Measurements from ENCODE around the gene USP13. TPM values are rescaled to one million over a fixed set of nuclear protein-coding genes. Genes with fewer than 3 reads are reported as not detected.
A peak's percentile ranks its signal among the peaks of the same experiment; 100 is the strongest.

Gene USP13
- polyA plus RNA-seq, 1 donor from 2014 or later: 4.5 TPM

DNA sequence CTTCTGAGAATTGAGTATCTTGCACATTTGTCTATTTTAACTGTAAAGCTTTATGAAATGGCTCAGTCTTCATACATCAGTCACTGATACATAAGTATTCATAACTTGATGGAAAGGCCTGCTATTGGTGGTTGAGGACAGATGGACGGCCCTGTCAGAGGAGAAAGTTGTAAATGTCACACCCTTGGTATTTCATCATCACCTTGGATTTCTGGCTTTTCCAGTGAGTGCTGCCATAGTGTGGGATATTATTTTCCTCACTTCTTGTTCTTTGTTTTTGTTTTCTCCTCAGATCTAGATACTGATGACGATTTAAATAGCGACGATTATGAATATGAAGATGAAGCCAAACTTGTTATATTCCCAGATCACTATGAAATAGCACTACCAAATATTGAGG, 47.9 kb downstream of the USP13 start:
- Mint-ChIP-seq H3K4me1 (peaks cover 0 to 7% (median 7%) of the 10 kb centered on the region in 3 donors), H3K36me3 (peaks cover 9% of the 10 kb centered on the region), H3K27me3 (no peaks in the 10 kb centered on the region), H3K27ac (no peak overlapping the region), H3K4me3 (no peak overlapping the region), H3K9me3 (no peaks in the 10 kb centered on the region)

DNA sequence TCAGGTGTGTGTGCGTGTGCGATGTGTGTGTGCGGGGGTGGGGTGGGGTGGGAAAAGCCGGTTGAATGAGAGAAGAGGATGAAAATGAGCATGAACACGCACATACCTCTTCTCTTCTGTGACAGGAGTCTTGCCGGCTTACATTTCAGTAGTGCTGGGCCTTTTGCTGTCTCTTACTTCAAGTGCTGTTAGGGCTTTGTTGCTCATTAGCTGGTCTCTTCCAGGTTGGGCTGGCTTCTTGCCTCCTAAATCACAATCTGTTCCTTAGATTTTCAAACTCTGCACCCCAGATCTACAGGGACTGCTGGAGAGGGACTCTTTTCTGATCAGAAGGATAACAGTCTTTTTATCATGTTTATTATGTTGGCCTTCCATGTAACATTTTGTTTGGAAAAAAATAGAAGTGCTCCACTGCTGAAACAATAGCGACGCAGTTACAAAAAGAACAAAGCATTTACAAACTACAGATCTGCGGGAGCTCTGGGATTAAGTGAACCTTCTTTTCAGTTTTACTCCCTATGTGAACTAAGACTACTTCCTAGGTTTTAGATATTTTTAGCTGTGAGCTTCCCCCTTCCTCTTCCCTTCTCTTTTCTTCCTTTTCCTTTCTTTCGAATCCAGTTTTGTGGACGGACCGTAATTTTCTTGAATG, 48.5 kb downstream of the USP13 start:
- Mint-ChIP-seq H3K27ac (no peak overlapping the region), H3K4me1 (peaks cover 0 to 7% (median 7%) of the 10 kb centered on the region in 3 donors), H3K36me3 (peaks cover 9% of the 10 kb centered on the region), H3K27me3 (no peaks in the 10 kb centered on the region), H3K9me3 (no peaks in the 10 kb centered on the region), H3K4me3 (no peak overlapping the region)

DNA sequence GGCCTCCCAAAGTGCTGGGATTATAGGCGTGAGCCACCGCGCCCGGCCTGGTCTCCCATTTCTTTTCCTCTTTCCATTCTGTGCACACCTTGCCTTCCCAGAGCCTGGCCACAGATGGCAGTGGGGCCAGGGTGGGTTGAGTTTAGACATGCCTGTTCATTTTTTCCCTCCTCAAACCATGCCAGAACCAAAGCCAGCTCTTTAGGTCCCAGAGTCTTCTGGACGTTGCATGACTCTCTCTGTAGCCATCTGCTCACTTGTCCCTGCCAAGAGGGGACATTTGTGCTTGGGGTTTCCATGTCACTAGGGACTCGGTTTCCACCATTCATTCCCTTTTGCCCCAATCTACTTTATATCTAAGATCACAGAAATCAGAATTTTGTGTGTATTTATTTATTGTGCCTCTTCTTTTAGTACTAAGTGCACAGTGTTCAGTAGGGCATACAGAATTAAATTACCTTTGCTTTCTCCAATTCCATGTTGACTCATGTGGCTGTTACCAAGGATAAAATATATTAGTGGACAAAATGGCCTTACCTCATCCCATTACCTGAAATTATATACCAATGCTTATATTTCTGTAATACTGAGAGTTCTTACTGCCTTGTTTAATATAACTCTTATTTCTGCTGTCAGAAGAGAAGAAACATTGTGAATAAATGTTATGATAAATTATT, 49.6 kb downstream of the USP13 start:
- H3K9me3 Mint-ChIP-seq: no peaks in the 10 kb centered on the region
- H3K4me3 Mint-ChIP-seq: no peak overlapping the region
- H3K27ac Mint-ChIP-seq: no peak overlapping the region
- H3K36me3 Mint-ChIP-seq: peaks cover 9% of the 10 kb centered on the region
- peaks cover 0 to 7% (median 7%) of the 10 kb centered on the region in 3 donors for H3K4me1 Mint-ChIP-seq
- H3K27me3 Mint-ChIP-seq: no peaks in the 10 kb centered on the region

DNA sequence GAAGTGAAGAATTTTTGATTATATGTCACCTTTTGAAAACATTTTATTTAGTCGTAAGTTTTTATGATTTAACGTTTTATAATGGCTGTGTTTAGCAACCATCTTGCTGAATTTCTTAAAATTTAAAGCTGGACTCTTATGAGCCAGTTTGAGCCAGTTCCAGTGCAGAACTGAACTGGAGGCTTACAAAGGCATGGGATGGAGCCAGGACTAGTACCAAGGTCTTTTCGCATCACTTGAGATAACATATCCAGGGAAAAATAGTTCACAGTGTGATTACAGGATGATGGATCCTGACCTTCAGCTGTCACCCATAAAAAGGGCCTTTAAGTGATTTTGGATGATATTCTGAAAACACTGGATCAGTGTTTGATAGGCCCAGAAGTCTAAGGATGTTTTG, 51.0 kb downstream of the USP13 start:
- Mint-ChIP-seq H3K4me1 (peaks cover 0 to 1% (median 0%) of the 10 kb centered on the region in 3 donors), H3K9me3 (no peaks in the 10 kb centered on the region), H3K36me3 (peaks cover 13% of the 10 kb centered on the region), H3K27ac (no peak overlapping the region), H3K27me3 (no peaks in the 10 kb centered on the region), H3K4me3 (no peak overlapping the region)

DNA sequence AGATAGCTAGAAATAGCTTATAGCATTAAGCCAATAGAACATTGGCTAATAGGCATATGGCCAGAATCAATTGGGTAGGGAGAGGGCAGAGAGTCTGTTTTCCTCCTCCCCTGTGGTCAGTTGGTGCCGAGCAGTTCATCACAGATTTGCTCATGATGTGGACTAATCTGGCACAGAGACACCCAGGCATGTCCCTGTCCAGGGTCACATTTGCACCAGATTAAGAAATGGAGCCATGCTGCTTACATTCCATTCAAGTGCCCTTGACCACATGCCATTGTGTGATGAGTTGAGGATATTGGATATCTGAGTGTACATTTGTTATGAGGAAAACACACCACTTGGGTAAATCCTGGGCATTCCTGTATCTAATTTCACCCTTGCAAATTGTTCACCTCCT, 53.4 kb downstream of the USP13 start:
- no peak overlapping the region for H3K27ac Mint-ChIP-seq
- H3K9me3 Mint-ChIP-seq: no peaks in the 10 kb centered on the region
- H3K4me1 Mint-ChIP-seq: peaks cover 0 to 4% (median 0%) of the 10 kb centered on the region in 3 donors
- H3K36me3 Mint-ChIP-seq: peaks cover 19% of the 10 kb centered on the region
- H3K4me3 Mint-ChIP-seq: no peak overlapping the region
- no peaks in the 10 kb centered on the region for H3K27me3 Mint-ChIP-seq

DNA sequence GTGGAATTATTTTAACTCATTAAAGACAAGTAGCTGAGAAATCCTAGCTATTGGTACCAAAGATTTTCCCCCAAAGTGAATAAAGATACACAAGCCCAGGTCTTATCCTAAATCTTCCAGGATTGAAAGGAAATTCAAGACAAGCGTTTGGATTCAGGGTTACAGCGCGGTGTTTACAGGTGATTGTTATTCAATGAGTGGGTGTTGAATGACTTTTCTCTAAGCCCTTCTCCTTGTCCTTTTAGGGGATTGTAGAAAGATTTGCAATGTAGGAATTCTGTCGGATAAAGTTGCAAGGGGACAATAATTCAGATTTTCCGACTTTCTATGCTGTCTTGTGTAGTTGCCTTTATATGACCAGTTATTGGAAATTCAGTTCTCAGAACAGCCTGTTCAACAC, 57.2 kb downstream of the USP13 start:
- H3K27me3 Mint-ChIP-seq: no peaks in the 10 kb centered on the region
- peaks cover 15% of the 10 kb centered on the region for H3K36me3 Mint-ChIP-seq
- H3K4me1 Mint-ChIP-seq: peaks cover 0 to 3% (median 0%) of the 10 kb centered on the region in 3 donors
- no peaks in the 10 kb centered on the region for H3K9me3 Mint-ChIP-seq
- no peak overlapping the region for H3K27ac Mint-ChIP-seq
- H3K4me3 Mint-ChIP-seq: no peak overlapping the region

DNA sequence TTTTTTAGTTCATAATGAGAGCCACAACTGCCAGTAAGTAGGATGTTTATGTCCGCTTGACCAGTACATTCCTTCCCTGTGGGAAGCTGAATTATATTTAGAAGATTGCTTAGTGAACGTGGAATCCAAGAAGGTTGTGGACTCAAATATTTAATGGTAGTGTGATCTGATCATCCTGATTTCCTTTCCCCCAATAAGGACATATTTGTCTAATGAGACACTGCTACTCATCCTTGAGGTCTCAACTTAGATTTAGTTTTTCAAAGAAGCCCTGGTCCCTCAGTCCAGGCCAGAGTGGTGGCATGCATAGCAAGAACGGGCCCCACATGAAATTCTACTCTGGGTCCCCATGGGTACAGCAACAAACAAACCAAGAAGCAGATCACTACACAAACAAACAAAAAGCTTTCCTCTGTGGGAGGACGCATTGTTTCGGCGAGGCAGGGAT, 60.8 kb downstream of the USP13 start:
- Mint-ChIP-seq H3K27ac (no peak overlapping the region), H3K27me3 (no peaks in the 10 kb centered on the region), H3K4me3 (no peak overlapping the region), H3K9me3 (no peaks in the 10 kb centered on the region), H3K36me3 (peaks cover 13% of the 10 kb centered on the region), H3K4me1 (peaks cover 0 to 3% (median 0%) of the 10 kb centered on the region in 3 donors)

DNA sequence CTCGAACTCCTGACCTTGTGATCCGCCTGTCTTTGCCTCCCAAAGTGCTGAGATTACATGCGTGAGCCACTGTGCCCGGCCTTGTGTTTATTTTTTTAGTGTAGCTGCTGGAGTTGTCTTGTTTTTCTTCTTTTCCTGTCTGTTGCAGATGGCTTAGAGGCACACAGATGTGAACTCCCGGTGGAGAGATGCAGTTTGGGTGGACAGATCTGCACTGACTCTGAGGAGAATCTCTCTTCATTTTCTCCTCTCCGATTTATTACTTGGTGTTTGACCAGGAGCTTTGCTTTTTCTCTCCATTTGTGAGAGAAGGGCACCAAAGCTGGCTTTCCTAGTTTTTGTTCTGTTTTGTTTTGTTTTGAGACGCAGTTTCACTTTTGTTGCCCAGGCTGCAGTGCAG, 62.7 kb downstream of the USP13 start:
- H3K27me3 Mint-ChIP-seq: no peaks in the 10 kb centered on the region
- H3K36me3 Mint-ChIP-seq: peaks cover 8% of the 10 kb centered on the region
- H3K4me3 Mint-ChIP-seq: no peak overlapping the region
- no peaks in the 10 kb centered on the region for H3K4me1 Mint-ChIP-seq
- no peak overlapping the region for H3K27ac Mint-ChIP-seq
- no peaks in the 10 kb centered on the region for H3K9me3 Mint-ChIP-seq

DNA sequence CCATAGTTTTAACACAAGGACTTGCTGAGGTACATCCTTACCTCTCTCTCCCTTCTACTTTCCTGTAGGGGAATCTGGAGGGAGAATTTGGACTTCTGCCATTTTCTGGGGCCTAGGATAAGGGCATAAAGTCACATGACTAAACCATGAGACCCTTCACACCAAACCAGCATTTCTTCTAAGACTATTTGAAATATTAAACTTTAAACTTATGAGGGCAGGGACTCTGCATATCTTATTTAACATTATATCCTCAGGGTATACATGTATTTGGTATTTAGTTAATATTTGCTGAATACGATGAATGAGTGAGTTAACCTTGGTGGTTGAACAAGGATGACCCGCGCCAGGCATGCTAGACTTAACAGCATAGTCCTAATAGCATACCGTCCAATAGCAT, 63.4 kb downstream of the USP13 start:
- Mint-ChIP-seq H3K36me3 (peaks cover 8% of the 10 kb centered on the region), H3K4me3 (no peak overlapping the region), H3K4me1 (no peaks in the 10 kb centered on the region), H3K27me3 (no peaks in the 10 kb centered on the region), H3K27ac (no peak overlapping the region), H3K9me3 (no peaks in the 10 kb centered on the region)

DNA sequence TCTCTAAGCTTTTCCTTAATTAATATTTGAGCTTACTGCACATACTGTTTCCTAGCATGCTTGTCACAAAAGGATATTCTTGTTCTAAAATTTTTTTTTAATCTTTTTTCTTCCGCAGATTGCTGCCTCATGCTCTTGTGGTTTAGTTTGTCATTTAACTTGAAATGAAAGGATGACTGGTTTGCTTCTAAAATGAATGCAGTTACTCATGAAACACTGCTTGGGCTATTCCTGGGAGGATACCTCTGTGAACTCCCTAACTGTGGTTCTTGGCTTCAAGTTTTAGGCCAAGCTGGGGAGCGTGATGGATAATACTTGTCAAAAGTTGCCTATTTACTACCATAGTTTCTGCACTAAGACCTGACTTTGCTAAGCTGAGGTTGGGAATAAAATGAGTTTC, 64.0 kb downstream of the USP13 start:
- H3K4me3 Mint-ChIP-seq: no peak overlapping the region
- peak overlapping the region in 1 of 3 donors; percentile 69 for H3K27ac Mint-ChIP-seq
- H3K36me3 Mint-ChIP-seq: peaks cover 8% of the 10 kb centered on the region
- no peaks in the 10 kb centered on the region for H3K27me3 Mint-ChIP-seq
- H3K4me1 Mint-ChIP-seq: no peaks in the 10 kb centered on the region
- no peaks in the 10 kb centered on the region for H3K9me3 Mint-ChIP-seq

DNA sequence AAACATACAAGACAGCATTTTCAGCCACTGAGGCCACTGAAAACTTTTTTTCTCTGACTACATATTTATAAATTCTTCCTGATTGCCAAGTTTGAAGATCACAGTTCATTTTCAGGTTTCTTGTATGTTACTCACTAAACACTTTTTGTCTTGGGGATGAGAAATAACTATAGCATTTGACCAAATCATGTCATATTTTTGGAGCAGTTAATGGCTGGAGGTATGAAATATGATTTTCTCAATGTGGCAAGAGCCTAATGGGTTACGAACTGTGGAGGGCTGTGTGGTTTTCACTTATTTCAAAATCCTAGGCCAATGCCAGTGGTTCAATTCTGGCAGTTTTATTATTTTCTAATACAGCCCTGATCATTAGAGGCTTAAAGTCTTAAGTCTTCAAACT, 64.4 kb downstream of the USP13 start:
- Mint-ChIP-seq H3K27me3 (no peaks in the 10 kb centered on the region), H3K27ac (no peak overlapping the region), H3K9me3 (no peaks in the 10 kb centered on the region), H3K36me3 (peaks cover 10% of the 10 kb centered on the region), H3K4me1 (no peaks in the 10 kb centered on the region), H3K4me3 (no peak overlapping the region)

DNA sequence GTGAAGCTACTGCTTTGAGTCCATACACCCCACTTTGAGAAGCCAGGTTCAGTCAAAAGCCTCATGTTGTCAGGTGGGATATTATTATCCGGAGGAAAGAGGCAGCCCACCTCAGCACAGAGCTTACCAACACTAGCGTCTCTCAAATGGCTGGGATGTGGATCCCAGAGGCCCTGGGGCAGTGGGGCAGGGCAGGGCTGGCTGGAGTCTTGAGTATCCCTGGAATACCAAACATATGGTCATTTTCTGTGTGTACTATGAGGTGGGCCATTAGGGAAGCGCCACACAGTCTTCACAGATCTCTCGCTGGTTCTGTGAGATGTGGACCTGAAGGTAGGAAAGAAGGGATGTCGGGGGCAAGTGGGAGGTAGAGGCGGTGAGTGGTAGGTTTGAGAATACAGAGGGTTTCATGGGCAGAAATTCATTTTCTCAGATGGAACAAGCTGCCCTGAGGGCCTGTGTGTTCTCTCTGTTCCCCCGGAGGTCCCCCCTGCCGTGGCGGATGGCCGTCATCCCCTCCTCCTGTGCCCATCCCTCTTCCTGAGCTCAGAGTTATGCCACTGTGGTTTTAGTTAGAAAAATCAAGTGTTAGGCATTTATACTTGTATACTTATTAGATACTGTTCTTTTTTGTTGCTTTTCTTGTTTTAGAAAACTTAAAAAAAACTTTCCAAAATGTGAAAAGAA, 66.4 kb downstream of the USP13 start:
- H3K4me1 Mint-ChIP-seq: no peaks in the 10 kb centered on the region
- H3K4me3 Mint-ChIP-seq: no peak overlapping the region
- no peak overlapping the region for H3K27ac Mint-ChIP-seq
- H3K36me3 Mint-ChIP-seq: peaks cover 8% of the 10 kb centered on the region
- no peaks in the 10 kb centered on the region for H3K9me3 Mint-ChIP-seq
- H3K27me3 Mint-ChIP-seq: no peaks in the 10 kb centered on the region

DNA sequence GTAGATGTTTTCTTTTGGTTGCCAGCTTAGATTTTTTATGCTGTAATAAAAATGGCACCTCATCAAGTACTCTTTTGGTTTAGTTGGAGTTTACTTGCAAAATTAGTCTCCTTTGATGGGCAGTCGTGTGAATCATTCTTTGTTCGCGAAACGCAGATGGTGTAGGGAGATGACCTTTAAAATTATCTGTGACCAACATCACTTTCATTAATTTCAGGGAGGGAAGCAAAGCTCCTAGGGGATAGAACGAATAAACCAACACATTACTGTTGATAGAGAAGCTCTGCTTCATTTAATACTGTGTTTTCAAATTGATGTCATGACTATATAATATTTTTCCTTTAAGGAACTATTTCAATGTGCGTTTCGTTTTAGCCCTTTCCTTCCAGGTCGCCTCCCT, 67.4 kb downstream of the USP13 start:
- Mint-ChIP-seq H3K4me1 (peaks cover 0 to 1% (median 1%) of the 10 kb centered on the region in 3 donors), H3K27me3 (no peaks in the 10 kb centered on the region), H3K4me3 (no peak overlapping the region), H3K27ac (no peak overlapping the region), H3K9me3 (no peaks in the 10 kb centered on the region), H3K36me3 (peaks cover 10% of the 10 kb centered on the region)

DNA sequence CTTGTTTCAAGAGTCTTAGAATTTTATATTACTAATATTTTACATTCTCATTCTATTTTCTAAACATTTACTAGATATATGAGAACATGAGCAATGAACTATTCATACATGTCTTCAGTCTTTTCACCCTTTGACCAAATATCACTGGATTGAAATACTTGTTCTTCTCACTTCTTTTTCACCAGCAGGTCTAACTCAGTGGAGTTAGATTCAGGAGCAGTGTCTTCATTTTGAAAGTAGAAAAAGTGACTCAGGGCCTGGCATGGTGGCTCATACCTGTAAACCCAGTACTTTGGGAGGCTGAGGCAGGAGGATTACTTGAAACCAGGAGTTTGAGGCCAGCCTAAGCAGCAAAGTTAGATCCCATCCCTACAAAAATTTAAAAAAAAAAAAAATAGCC, 70.8 kb downstream of the USP13 start:
- no peaks in the 10 kb centered on the region for H3K9me3 Mint-ChIP-seq
- H3K27ac Mint-ChIP-seq: no peak overlapping the region
- peaks cover 1 to 6% (median 6%) of the 10 kb centered on the region in 3 donors for H3K4me1 Mint-ChIP-seq
- H3K4me3 Mint-ChIP-seq: no peak overlapping the region
- no peaks in the 10 kb centered on the region for H3K27me3 Mint-ChIP-seq
- peaks cover 10% of the 10 kb centered on the region for H3K36me3 Mint-ChIP-seq

DNA sequence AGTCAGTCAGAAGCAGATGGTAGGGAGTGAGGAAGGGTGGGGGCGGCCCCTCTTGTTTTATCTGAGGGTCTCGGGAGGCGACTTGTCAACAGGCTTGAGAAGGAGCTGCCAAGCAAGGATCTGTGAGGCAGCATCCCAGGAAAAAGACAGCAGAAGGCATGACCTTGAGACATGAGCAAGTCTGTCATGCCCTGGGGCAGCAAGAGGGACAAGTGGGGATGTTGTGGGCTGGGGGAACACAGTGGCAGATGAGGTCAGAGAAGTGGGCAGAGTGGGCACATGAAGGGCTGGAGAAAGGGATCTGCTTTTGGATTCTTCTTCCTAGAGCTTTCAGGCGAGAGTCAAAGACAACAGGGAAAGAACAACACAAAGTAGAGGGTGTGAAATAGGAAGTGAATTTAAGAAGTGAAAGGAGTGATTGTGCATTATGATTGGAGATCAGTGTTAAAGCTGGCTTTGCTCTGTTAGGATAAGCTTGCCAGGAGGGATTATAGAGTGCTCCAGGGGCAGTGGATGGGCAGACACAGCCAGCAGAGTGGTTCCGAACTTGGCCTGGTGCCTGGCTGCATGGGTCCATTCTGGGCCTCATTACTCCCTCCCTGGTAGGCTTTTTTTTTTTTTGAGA, 73.3 kb downstream of the USP13 start:
- Mint-ChIP-seq H3K4me3 (no peak overlapping the region), H3K27me3 (no peaks in the 10 kb centered on the region), H3K27ac (peak overlapping the region in 1 of 3 donors; percentile 86), H3K36me3 (peaks cover 8% of the 10 kb centered on the region), H3K4me1 (peaks cover 1 to 6% (median 6%) of the 10 kb centered on the region in 3 donors), H3K9me3 (no peaks in the 10 kb centered on the region)

Measured in IgD-negative memory B cell (primary cell).